Vagina (tissue), 2 donors: ENCODE data around the gene POLRMT. TPM values are rescaled to one million over a fixed set of nuclear protein-coding genes. Genes with fewer than 3 reads are reported as not detected.

Source experiments
- DNase-seq, 2 donors: peaks; one replicate each; pipeline ENCODE4 v3.0.0-alpha.2; 2017; ENCODE audit errors: extremely low spot score in 2 of 2
- H3K27ac ChIP-seq: fragments of 200-600 bp; sonication (generic); one replicate; pipeline ENCODE4 v1.5.1; 2019
- H3K27me3 ChIP-seq: fragments of 200-600 bp; sonication (generic); one replicate; pipeline ENCODE4 v1.5.1; 2019
- H3K36me3 ChIP-seq, 2 donors: fragments of 200-600 bp; sonication (generic); one replicate each; pipeline ENCODE4 v1.5.1; 2017 to 2019
- H3K4me1 ChIP-seq: fragments of 200-600 bp; sonication (generic); one replicate; pipeline ENCODE4 v1.5.1; 2019
- H3K4me3 ChIP-seq, 2 donors: fragments of 200-600 bp; sonication (generic); 1 replicate in 1 of 2; 2 replicates in 1 of 2; pipeline ENCODE4 v1.5.1; 2016 to 2019
- H3K9me3 ChIP-seq: fragments of 200-600 bp; sonication (generic); one replicate; pipeline ENCODE4 v1.5.1; 2019
- POLR2A ChIP-seq, 2 donors: fragments of 450-650 bp; IDR thresholded peaks; one replicate each; pipeline ENCODE4 v1.6.1; 2017; ENCODE audit warnings: antibody characterized with exemption in 2 of 2, mild to moderate bottlenecking in 2 of 2, moderate library complexity in 2 of 2
- POLR2AphosphoS5 ChIP-seq, 2 donors: sonication (generic); formaldehyde crosslinking; IDR thresholded peaks; one replicate each; pipeline ENCODE4 v1.9.0; 2017; ENCODE audit warnings: antibody characterized with exemption in 2 of 2, mild to moderate bottlenecking in 2 of 2, low read depth in 1 of 2; ENCODE audit not compliant: insufficient read depth in 1 of 2
- intact Hi-C: fragments of 100-400 bp; cut with DNase I; formaldehyde crosslinking; loops from one replicate; pipeline ENCODE4 v1.15.1; 2023
- total RNA-seq: library from RNA; depleted of rRNA; stranded (reverse); fragments of >200 nt; gene quantifications from one replicate; pipeline ENCODE4 v1.2.3, GENCODE V29; 2016
- TF ChIP-seq, protein P1 (sequence below), 3 experiments: fragments of 450-650 bp in 2 of 3; fragments of 200-600 bp in 1 of 3; sonication (generic) in 1 of 3; IDR thresholded peaks; one replicate each; pipeline ENCODE4 v1.5.1; 2017 to 2019; ENCODE audit warnings: antibody characterized with exemption in 3 of 3, mild to moderate bottlenecking in 2 of 3, moderate library complexity in 2 of 3

The POLRMT gene
- total RNA-seq, 1 donor from 2014 or later: 33.9 TPM

DNA sequence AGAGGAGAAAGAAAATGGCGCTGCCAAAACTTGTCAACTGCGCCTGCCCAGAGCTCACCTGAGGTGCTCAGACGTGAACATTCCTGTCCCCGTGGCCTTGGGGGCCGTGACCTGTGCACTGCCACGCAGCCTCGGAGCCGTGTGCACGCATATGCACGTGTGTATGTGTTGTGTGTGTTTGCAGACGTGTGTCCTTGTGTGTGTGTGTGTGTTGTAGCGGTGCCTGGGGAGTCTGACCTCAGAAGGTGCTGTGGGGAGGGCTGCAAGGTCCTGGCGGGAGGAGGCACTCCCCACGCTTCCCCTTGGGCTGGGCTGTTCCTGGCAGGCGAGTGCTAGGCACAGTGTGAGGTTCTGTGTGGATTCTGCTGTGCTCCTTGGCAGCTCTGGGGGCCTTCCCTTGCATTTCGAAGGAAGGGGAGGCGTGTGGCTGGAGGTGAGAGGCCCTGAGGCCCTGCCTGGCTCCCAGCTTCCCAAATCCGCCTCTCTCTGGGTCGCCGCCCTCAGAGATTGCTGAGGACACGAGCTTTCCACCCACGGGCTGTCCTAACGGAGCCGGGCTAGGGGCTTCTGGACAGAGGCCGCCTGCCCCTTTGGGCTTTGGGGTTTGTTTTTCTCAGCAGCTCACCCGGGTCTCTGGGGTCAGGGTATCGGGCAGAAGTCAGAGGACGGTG, 56.4 kb downstream of the POLRMT start:
- Histone ChIP-seq H3K4me1 (peaks cover 46% of the 10 kb centered on the region), H3K27me3 (no peaks in the 10 kb centered on the region), H3K36me3 (peaks cover 0 to 21% of the 10 kb centered on the region in 2 donors), H3K27ac (no peak overlapping the region), H3K9me3 (no peaks in the 10 kb centered on the region), H3K4me3 (no peak overlapping the region)
- intact Hi-C loops: no loop called here
- TF ChIP-seq POLR2A (IDR thresholded peaks at IDR 0.05) (no peak), POLR2AphosphoS5 (IDR thresholded peaks at IDR 0.05; ENCODE audit: insufficient read depth in 1 of 2, low read depth in 1 of 2) (no peak)
- TF ChIP-seq, protein P1, sequence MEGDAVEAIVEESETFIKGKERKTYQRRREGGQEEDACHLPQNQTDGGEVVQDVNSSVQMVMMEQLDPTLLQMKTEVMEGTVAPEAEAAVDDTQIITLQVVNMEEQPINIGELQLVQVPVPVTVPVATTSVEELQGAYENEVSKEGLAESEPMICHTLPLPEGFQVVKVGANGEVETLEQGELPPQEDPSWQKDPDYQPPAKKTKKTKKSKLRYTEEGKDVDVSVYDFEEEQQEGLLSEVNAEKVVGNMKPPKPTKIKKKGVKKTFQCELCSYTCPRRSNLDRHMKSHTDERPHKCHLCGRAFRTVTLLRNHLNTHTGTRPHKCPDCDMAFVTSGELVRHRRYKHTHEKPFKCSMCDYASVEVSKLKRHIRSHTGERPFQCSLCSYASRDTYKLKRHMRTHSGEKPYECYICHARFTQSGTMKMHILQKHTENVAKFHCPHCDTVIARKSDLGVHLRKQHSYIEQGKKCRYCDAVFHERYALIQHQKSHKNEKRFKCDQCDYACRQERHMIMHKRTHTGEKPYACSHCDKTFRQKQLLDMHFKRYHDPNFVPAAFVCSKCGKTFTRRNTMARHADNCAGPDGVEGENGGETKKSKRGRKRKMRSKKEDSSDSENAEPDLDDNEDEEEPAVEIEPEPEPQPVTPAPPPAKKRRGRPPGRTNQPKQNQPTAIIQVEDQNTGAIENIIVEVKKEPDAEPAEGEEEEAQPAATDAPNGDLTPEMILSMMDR (IDR thresholded peaks at IDR 0.05): no peak
- DNase-seq: no peak

DNA sequence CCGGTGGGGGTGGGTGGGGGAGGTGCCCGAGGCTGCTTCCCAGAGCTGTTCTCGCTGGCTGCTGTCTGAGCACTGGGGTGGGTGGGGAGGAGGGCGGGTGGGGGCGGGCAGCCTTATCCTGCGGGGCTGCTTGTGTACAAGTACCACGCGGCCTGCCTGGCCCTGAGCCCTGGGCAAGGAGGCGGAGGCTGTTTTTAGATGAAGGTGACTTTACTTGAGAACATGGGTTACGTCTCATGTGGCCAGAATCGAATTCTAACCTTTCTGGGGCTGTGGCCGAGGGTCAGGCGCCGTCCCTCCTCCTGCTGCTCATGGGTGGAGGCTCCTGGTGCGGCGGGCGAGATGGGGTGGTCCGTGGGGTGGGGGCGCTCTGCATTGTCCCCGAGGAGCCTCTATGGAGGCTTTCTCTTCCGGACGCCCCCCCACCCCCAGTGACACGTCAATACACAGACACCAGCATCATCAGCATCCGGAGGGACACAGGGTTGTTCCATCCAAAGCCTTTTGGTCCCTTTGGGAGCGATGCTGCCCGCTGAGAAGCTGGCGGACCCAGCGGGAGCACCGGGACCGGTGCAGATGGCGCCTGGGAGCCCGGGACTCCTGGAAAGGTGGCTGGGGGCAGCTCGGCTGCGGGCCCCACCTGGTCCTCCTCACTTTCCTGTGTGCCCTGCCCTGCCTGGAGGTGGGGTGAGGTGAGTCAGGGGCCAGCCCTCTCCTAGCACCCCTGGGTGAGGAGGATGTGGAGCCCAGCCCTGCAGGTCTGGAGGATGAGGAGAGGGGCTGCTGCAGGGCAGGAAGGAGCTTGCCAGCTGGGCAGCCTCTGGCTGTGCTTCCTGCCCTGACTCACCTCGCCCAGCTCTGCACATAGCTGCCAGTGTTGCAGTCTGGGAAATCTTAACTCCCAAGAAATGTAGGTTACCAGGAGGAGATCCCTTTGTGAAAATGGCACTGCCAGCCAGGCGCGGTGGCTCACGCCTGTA, 57.5 kb downstream of the POLRMT start:
- TF ChIP-seq POLR2AphosphoS5 (IDR thresholded peaks at IDR 0.05; ENCODE audit: insufficient read depth in 1 of 2, low read depth in 1 of 2): no peak
- TF ChIP-seq, protein P1 (IDR thresholded peaks at IDR 0.05): no peak
- no peak for TF ChIP-seq POLR2A (IDR thresholded peaks at IDR 0.05)
- Histone ChIP-seq H3K4me1 (peaks cover 57% of the 10 kb centered on the region), H3K4me3 (peak overlapping the region; percentile 21 to 34), H3K9me3 (no peaks in the 10 kb centered on the region), H3K27ac (peak overlapping the region; percentile 61), H3K36me3 (peaks cover 0 to 13% of the 10 kb centered on the region in 2 donors), H3K27me3 (no peaks in the 10 kb centered on the region)
- DNase-seq: no peak
- intact Hi-C loops: no loop called here

DNA sequence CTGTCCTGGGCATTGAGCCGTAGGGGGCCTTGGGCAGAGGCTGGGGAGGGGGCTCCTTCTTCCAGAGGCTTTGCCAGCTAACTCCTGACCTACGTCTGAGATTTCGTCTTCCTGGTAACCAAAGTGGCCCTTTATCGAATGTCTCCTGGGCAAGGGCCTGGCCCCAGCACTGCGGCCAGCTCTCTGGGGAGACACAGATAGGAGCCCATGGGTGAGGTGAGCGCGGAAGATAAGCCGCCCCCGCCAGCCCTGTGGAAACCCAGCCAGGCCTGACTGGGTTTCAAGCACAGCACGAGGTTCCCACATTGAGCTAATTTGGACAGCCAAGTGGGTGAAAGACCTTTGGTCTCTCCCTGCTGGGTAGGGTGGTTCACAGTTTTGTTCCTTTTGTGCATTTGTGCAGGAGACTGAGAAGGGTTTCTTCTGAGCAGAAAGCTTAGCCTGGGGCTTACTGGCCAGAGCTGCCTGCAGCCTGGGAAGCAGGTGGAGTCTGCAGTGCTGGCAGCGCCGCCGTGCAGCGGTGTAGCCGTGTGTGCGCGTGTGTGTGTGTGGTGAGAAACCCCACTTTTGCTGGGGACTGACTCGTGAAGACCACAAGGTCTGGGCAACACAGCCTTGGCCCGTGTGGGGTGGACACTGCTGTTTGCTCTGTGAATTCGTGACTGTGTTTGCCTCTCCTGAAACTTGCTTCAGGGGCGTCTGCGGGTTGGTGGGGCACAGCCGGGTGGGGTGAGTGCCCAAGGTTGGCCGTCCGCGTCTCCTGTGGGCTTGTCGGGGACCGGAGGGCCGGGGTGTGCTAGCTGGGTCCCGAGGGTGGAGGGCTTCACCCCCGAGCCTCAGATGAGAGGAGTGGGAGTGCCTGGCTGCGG, 58.4 kb downstream of the POLRMT start:
- peak overlapping the region; percentile 21 to 34 for H3K4me3 ChIP-seq
- DNase-seq: no peak
- H3K27ac ChIP-seq: peak overlapping the region; percentile 61
- no peaks in the 10 kb centered on the region for H3K9me3 ChIP-seq
- TF ChIP-seq POLR2AphosphoS5 (IDR thresholded peaks at IDR 0.05; ENCODE audit: insufficient read depth in 1 of 2, low read depth in 1 of 2) (no peak), POLR2A (IDR thresholded peaks at IDR 0.05) (no peak)
- TF ChIP-seq, protein P1 (IDR thresholded peaks at IDR 0.05): no peak
- H3K4me1 ChIP-seq: peaks cover 58% of the 10 kb centered on the region
- intact Hi-C loops: no loop called here
- H3K36me3 ChIP-seq: peaks cover 0 to 13% of the 10 kb centered on the region in 2 donors
- no peaks in the 10 kb centered on the region for H3K27me3 ChIP-seq

DNA sequence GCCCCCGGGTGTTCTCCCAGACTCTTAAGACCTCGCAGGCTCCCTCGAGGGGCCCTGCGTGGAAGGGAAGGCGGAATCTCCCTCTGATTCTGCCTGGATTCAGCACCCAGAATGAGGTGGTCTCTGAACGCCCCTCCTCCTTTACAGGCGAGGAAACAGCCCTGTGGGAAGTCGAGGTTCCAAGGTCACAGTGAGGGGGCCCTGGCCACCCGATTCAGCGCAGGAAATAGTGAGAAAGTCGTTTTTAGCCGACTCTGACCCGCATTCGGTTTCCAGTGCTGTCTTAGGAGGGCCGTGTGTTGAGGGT, 59.9 kb downstream of the POLRMT start:
- H3K36me3 ChIP-seq: peaks cover 0 to 6% of the 10 kb centered on the region in 2 donors
- no peak for DNase-seq
- no peaks in the 10 kb centered on the region for H3K9me3 ChIP-seq
- intact Hi-C loops: no loop called here
- no peaks in the 10 kb centered on the region for H3K27me3 ChIP-seq
- H3K4me3 ChIP-seq: peak overlapping the region; percentile 77 to 99
- TF ChIP-seq POLR2AphosphoS5 (IDR thresholded peaks at IDR 0.05; ENCODE audit: insufficient read depth in 1 of 2, low read depth in 1 of 2) (no peak), POLR2A (IDR thresholded peaks at IDR 0.05) (no peak)
- TF ChIP-seq, protein P1 (IDR thresholded peaks at IDR 0.05): no peak
- peaks cover 58% of the 10 kb centered on the region for H3K4me1 ChIP-seq
- H3K27ac ChIP-seq: peak overlapping the region; percentile 89
